Liver (tissue), 3 donors: ENCODE data around the gene SEMA4C.

ENCODE experiments used
- JUND ChIP-seq, 2 donors: IDR thresholded peaks; 2 replicates each; pipeline ENCODE4 v1.6.1; 2016; ENCODE audit warnings: antibody characterized with exemption in 2 of 2
- RAD21 ChIP-seq, 2 donors: IDR thresholded peaks; 2 replicates each; pipeline ENCODE4 v1.6.1; 2016; ENCODE audit warnings: antibody characterized with exemption in 2 of 2, mild to moderate bottlenecking in 2 of 2
- RXRA ChIP-seq, 2 donors: IDR thresholded peaks; 2 replicates each; pipeline ENCODE4 v1.6.1; 2017 to 2018; ENCODE audit warnings: antibody characterized with exemption in 2 of 2, mild to moderate bottlenecking in 1 of 2
- YY1 ChIP-seq: IDR thresholded peaks from 2 replicates; pipeline ENCODE4 v1.6.1; 2016; ENCODE audit warnings: antibody characterized with exemption, mild to moderate bottlenecking
- TF ChIP-seq, protein P1 (sequence below): fragments of 150-350 bp; IDR thresholded peaks from 2 replicates; pipeline ENCODE4 v1.5.1; 2017; ENCODE audit warnings: improper control_type of control experiment, low read depth, low read length; ENCODE audit not compliant: missing input control
- donor health status: healthy.
- donor health status: healthy.

DNA sequence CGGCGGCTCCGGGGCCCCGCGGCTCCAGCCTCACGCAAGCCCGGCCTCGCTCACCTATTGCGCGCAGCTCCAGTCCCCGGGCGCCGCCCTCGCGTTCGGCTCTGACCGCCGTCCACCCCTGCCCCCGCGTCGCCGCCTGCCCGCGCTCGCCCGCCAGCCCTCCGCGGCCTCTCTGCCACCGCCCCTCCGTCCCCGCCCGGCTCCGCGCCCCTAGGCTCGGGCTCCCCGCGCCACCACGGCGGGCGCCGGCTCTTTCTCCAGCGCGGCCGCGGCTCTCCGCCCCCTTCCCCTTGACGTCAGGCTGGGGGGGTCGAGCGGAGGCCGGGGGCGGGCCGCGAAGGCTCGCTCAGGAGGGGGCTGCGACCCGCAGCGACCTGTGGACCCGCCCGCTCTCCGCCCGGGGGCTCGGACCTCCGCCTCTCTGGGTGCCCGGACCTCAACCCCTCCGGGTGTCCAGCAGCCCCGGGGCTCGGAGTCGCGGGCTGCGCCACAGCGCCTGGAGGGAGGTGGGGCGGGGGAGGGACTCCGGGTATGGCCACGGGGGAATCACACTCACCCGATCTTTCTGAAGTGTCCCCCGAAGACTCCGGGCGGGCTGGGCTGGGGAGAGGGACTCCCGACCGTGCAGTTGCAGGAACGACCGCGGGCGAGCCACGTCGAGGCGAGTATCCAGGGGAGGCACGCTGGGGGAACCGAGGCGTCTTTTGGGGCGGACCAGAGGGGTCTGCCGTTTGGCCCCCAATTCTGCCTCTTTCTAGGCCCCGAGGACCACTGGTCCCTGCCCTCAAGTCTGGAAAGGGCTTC is at the start of gene SEMA4C:
- no peak for TF ChIP-seq RAD21 (IDR thresholded peaks at IDR 0.05)
- TF ChIP-seq, protein P1, sequence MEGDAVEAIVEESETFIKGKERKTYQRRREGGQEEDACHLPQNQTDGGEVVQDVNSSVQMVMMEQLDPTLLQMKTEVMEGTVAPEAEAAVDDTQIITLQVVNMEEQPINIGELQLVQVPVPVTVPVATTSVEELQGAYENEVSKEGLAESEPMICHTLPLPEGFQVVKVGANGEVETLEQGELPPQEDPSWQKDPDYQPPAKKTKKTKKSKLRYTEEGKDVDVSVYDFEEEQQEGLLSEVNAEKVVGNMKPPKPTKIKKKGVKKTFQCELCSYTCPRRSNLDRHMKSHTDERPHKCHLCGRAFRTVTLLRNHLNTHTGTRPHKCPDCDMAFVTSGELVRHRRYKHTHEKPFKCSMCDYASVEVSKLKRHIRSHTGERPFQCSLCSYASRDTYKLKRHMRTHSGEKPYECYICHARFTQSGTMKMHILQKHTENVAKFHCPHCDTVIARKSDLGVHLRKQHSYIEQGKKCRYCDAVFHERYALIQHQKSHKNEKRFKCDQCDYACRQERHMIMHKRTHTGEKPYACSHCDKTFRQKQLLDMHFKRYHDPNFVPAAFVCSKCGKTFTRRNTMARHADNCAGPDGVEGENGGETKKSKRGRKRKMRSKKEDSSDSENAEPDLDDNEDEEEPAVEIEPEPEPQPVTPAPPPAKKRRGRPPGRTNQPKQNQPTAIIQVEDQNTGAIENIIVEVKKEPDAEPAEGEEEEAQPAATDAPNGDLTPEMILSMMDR: no peak
- no peak for TF ChIP-seq RXRA (IDR thresholded peaks at IDR 0.05)
- TF ChIP-seq JUND (IDR thresholded peaks at IDR 0.05): no peak
- TF ChIP-seq YY1: no peak
